ENCODE data around the gene COL7A1.

The COL7A1 gene

DNA sequence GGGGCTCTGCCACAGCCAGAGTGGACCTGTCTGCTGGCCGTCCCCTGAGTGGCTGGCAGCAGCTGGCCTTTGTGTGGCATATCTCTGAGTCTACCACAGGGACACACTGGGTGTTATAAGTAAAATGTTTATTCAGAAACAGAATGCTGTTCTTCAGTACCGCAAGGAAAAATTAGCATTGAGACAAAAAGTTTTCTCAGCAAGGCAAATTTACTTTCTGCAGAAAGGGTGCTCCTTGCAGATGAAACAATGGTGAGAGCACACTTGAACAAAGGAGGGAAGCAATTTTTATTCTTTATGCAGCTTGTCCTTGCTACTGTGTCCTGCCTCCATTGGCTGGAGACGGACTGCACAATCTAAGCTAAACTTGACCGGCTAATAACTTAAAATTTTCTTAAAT lies 22.4 kb upstream of the COL7A1 start:
- DNase-seq: no peak

DNA sequence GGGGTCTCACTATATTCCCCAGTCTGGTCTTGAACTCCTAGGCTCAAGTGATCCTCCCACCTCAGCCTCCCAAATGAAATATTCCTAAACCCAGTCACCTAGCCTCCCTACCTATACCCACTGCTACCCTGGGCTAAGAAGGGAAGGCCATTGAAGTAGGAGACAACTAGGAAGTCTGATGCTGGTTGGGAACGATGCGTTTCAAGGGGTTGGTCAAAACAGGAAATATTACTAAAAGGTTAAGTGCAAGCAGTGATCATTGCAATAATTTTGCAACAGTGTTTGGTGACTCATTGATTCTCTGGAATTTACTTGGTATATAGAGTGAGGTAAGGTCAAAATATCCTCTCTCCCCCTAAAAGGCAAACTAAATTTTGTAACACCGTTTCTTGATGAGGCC lies 18.9 kb upstream of the COL7A1 start:
- no peak for DNase-seq

DNA sequence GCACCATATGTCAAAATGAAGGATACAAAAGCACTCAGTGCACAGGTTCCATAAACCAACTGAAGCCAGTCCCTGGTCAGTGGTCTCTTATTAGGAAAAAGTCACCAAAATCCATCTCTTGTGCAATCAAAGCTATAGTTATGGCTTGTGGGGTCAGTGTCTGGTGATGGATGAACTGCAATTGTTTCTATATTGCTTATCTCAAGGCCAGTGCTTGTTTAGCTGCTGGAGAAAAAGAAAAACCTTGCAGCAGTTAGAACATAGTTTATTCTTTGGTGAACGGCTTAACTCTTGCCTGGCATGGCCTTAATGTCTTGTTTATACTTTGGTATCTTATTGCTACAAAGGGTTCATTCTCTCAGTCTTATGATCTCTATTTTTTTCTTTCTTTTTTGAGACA lies 17.2 kb upstream of the COL7A1 start:
- no peak for DNase-seq

DNA sequence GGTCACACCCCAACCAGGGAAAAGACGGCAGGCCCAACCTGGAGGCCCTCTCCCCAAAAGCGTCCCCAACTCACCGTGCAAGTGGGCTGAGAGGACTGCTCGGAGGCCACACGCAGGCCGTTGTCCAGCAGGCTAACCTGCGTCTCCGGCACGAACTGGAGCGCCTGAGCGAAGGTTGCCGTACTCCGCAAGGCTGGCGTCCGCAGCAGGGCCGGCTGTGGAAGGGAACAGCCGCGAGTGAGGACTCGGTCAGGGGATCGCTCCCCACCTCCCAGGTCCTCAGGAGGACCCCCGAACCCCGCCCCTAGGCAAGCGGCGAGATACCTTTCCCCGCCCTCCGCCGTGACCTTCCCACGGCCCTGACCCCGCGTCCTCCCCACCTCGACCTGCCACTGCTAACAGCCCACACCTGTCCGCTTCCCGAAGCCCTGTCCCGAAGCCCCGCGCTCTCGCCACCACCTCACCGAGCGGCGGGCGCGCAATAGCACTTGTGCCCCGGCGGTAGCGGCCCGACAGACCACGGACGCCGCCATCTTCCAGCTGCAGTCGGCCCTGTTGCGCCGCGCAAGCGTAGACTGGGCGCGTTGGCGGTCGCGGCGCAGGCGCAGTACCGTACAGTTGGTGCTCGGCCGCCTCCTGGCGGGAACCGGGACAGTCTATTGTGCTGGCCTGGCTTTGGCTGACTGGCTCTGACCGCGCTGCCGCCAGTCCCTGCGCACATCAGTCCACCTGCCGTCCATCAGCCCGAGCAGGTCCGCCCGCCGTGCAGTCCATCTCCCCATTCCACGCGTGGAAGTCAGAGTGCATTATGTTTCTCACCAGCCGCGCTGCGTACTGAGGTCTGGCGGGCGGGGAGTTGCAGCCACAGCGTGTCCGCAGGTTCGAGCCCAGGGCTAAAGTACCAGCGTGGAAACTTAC lies 14.2 kb upstream of the COL7A1 start, which contains the start of gene UQCRC1:
Gene UQCRC1, minus strand, starts transcription at position 559 of the 918 bp plus-strand sequence. Its CDS starts 26 bp downstream, at position 533.
- peak; percentile 91 for DNase-seq

DNA sequence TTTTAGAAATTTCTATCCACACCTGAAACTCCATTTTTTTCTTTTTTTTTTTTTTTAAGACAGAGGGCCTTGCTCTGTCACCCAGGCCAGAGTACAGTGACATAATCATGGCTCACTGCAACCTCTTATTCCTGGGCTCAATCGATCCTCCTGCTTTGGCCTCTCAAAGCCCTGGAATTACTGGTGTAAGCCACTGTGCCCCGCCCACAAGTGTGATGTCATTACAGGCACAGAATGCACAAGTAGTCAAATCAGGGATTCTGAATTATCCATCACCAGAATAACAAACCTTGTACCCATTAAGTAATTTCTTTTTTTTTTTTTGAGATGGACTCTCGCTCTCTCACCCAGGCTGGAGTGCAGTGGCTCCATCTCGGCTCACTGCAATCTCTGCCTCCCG lies 12.4 kb upstream of the COL7A1 start:
- DNase-seq: no peak

DNA sequence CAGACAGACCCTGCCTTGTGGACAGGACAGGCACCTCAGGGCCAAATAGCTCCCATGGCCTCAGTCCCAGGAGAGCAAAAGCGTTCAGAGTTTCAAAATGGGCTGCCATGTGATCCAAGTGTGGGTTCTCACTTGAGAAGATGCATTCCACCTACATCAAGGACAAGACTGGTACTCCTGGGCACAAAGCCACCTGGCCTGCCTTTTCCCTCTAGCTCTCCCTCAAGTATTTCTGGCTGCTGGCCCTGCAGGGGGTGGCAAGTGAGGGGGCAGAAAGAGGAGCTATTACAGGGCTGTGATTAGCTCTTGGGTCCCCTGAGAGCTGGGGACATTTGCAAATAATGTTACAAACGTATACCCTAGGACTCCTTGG lies 6.5 kb upstream of the COL7A1 start:
- no peak for DNase-seq

DNA sequence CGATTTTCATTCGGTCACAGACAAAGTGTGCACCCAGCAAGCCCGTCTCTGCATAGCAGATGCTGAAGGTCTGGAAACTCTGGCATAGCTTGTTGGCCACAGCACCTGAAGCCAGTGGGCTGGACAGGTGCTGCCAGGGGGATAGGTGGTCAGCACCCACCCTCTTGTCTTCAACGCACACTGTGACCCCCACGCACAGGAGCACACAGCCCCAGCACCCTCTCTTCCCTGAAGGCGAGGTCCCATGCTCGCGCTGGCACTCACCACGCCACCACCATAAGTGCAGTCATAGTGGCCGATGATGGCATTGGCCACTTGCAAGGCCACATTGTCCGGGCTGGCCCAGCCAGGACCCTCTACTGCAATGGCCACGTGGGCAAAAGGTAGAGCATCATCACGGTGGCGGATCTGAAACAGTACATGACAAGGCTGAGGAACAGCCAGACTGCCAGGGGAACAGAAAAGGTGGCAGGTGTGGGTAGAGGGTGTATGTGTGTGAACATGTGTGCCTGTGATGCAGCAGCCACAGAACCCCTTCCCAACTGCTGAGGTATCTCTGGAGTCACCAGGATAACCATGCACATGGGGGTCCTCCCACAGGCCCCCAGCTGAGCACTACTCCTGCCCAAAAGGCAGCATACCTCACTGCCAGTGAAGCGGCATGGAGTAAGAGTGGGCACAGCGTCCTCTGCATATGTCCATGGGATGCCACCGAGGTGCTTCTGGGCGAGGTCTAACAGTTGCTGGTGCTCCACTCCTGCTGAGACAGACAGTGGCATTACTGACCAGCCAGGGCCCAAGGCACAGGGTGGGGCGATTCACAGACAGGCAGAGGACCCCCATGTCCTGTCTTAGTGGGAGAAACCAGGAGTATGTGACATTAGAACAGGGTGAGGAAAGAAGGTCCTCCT lies 5.8 kb upstream of the COL7A1 start:
- DNase-seq: no peak

DNA sequence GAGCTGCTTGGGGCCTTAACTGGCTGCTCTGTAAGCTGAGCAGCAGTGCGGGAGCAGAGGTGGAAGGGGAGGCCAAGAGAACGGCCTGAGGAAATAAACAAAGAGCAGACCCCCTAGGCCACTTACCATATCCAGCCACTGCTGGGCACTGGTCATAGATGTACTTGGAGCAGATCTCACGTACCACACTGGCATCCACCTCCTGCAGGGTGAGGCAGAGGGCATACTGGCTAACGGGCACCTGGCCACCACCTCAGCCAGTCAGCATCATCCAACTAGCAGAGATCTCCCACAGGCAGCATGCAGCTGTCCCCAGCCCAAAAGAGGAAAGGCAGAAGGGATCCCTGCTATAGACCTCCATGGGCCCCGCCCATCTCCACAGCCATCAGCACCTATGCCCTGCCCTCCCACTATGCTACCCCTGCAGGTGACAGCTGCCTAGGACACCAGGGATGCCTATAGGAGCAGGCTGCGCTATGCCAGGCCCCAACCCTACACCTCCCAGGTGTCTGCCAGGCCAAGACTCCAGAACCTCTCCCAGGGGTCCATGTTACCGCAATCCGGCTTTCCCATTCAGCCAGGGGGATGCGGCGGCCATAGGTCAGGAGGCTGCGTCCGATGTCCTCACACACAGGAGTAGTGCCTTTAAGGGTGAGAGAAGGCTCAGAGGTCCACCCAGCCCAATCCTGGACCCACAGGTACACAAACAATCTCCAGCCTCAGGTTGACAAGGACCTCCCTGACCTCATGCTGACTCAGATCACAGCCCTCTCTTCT lies 4.6 kb upstream of the COL7A1 start:
- no peak for DNase-seq

DNA sequence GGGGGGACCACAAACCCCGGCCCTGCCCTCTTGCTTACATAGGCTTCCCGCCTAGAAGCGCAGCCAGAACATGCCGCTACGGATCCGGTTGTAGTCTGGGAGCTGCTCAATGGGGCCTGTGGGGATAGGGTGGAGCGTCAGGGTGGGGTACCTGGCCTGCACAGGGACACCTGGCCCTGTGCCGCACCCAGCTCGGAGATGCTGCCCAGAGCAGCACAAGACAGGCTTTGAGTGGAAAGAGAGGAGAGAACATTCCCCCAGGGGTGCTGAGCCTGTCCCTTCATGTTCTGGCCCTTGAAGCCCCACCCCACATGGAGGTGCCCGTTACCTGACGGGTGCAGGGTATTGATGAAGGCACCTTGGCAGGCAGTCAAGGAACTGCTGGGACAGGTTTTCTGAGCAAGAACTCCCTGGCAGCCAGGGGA lies 4.0 kb upstream of the COL7A1 start:
- DNase-seq: no peak

DNA sequence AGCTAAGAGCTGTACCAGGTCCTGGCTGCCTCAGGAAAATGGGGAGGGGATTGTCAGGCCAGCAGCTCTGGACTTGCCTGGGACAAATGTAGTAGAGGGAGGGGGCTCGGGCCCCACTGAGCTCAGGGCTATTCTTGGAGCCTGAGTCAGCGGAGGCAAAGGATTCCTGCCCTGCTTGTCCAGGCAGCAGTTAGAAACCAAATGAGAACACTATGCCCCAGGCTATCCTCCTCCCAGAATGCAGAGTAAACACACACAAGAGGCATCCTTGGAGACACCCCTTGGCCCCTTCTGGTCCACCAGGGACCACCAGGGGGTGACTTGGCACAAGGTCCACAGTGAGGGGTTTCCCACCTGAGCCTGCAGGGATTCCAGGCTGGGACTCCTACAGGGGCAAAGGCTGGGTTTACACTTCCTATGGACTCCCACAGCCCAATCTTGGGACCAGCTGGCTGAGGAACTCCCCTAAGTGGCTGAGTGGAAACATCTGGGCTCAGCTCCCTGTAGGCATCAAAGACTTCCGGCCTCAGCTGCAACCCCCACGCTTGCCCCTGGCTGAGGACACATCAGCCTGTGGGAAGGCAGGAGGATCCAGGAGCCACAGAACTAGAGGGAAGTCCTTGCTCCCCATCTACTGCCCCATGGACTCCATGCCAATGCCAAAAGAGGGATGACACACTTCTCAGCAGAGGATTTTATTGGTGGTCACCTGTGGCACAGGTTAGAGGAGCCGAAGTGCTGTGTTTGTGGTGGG lies 3.4 kb upstream of the COL7A1 start:
- no peak for DNase-seq

DNA sequence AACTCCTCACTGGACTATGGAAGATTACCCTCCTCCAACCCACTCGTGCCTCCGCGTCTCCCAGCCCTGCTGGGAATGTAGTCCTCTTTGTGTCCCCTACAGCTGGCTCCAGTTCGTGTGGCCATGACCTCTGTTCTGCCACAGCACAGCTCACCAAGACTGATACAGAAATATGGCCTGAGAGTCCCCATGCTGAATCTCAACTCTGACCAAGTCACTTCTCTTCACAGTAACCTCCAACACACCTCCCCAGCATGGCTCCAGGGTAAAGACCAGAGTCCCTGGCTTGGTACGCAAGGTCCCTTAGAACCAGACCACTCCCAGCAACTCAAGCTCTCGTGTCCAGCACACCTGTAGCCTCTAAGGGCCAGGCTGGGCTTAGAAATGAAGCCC lies 2.3 kb upstream of the COL7A1 start:
- DNase-seq: no peak

DNA sequence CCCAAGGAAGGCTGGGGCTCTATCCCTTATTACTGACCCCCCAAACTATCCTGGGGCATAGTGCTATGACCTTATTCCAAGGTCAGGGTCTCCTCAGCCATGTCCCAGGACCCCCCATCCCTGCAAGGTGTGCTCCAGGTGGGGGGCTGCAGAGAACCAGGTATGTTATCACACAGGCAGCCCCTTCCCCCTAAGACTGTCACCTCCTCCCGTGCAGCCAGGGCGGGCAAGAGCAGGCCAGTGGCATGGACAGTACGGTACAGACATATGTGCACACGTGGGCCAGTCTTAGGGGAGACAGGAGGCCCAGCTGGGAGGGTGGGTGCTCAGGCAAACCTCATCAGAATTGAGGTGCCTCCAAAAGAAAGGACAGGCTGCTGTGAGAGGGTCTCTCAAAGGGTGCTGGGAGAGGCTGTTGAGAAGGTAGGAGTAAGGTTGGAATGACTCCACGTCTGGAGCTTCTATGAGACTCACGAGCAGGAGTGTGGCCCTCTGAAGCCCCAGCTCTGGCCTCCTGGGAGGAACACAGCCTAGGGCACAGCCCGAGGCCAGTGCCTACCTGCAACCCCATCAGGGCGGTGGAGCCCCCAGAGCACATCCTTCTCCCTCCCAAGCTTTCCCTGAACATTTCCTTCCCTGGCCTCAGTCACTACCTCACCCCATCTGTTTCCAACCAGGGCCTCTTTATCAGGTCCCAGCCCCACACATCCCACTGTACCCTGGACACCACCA lies 1.7 kb upstream of the COL7A1 start:
- no peak for DNase-seq

DNA sequence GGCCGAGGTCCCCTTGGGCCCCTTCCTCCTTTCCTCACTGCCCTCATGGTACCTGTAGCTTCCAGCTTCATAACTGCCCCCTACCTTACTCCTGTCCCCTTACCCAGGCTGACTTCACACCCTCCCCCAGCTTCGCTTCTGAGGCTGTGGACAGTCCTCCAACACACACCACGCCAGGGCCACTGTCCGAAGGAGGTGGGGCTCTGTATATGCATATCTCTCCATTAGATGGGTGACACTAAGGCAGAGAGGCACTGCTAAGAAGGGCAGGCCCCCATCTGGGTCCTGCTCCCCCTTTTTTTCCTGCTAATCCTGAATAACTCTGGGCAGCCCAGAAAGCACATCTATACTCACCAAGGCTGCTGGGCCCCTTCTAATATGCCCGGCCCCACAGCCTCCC lies 1.0 kb upstream of the COL7A1 start:
- DNase-seq: no peak

DNA sequence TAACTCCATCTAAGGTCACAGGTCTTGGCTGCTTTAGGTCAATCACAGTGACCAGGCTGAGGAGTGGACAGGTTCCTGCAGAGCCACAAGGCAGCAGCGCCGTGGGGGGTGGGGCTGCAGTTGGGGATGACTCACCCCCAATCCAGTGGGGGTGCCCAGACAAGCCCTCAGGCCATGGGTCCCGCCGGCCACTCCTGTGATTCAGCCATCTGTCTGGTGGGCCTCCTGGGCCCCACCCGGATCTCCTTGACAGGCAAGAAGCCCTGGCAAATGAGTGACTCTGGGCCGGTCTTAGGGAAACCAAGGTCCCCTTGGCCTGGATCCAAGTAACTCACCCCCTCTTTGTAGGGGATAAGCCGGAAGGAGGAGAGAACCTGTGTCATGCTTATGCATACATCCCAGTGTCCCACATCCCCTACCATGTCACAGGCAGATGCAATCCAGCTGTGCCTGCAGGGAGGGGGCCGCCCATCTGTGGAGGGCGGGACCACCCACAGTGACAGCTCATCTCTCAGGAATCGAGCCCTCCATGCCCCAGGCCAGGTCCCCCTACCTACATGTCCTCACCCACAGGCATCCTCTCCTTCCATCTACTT lies 495 bp upstream of the COL7A1 start:
- no peak for DNase-seq

DNA sequence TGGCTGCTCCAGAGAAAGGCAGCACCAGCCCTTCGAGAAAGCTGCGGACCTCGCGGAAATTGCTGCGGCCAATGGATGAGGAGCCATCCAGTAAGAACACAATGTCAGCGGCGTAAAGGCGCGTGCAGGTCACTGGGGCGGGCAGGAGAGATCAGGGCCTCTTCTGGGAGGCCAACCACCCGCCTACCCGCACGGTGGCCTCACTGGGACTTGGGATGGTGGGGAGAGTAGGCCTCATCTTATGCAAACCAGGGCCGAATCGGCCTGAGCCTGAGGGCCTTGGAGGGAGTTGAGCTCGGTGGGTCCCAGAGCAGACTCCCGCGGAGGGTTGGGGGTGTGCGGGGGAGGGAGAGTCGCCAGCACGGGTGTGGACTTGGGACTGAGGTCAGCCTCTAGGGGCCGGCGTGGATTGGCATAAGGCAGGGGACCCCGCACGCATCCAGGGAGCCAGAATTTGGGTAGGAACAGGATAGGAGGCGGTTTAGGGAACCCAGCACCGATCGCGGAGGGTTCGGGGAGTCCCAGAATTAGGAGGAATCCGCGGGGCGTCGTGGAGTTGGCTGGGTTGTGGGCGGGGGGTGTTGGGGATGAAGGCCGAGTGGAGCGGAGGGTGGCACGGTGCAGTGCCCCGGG lies 596 bp downstream of the COL7A1 start:
- DNase-seq: no peak

DNA sequence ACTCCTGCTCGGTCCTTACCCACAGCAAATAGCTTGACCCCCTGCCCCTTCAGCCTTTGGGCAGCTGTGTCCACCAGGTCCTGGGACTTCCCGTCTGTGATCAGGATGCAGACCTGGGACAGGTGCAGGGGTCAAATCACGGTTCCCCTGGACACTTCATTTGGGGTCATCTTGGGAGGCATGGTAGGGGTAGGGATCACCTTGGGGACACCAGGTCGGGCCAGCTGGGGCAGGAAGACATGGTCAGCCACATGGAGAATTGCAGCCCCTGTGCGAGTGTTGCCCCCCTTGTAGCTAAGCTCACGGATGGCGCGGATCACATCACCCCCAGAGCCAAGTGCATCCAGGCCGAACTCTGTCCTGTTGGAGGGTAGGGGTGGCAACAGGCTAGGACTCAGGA lies 1.8 kb downstream of the COL7A1 start:
- DNase-seq: no peak

DNA sequence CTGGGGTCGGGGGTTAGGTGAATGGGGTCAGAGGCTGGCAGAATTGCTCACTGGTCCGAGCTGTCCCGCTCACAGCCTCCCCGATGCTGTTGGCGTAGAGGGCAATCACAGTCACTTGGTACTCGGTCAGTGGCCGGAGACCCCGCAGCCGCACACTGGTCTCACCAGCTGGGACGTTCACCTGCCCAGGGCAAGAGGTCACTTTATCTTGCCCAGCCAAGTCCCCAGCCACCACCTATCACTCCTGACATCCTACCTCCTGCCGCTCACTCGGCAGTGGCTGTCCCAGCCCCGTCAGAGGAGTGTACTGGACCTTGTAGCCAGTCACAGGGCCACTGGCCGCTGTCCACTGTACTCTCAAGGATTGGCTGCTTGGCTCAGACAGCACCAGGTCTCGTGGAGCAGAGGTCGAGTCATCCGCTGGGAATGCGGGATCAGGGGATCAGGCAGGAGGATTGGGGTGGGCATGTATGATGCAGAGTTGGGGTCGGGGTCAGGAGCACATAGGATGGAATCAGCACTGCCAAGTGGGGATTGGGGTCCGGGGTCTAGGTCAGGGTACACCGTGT lies 2.5 kb downstream of the COL7A1 start:
- no peak for DNase-seq

DNA sequence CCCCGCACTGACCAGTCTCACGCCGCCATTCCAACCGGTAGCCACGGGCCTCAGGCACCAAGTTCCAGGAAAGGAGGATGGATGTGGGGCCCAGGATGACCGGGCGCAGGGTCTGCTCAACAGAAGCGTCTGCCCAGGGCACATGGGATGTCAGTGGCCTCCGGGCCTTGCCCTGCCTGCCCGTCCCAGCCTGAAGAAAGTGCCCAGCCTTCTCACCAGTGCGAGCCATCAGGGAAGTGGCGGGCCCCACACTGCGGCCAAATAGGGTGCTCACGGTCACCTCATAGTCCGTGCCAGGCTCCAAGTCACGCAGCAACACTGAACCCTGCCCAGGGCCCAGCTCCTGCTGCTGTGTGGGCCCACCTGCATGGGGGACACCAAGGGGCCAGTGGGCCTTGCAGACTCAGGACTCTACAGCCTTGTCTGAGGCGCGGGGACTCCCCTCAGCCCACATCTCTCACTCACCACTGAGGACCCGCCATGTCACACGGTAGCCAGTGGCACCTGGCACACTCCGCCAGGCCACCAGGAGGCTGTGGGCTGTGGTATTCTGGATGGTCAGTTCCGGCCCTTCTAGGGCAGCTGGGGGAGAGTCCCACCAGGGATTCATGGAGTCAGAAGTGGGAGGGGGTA lies 3.1 kb downstream of the COL7A1 start:
- no peak for DNase-seq

DNA sequence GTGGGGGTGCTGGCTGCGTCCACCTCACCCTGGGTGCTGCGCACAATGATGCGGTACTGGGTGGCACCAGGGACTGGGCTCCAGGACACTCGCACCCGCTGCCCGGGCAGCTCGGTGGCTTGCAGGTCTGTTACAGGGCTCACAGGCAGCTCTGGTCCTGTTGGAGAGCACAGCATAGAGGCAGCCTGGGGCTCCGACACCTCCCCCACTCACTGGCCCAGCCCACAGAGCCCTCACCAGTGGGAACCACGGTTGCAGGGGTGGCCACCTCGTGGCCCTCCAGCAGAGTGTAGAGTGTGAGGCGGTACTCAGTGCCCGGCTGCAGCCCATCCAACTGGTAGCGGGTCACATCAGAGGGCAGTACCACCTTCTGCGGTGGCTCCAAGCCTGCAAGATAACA lies 3.7 kb downstream of the COL7A1 start:
- DNase-seq: no peak

DNA sequence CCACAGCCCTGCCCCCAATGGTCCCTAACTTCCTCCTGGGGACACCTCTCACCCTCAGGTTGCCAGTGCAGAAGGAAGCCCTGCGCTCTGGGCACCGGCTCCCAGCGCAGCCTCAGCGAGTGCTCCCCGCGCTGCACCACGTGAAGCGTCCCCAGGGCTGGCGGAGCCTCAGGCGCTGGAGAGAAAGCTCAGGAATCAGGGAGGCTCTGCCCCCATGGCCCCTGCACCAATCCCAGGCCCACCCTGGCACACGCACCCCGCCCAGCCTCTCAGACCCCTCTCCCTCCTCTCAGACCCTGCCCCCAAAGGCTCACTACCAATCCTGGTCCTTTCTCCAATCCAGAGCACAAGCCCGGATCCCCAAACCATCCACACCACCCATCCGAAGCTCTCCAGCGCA lies 6.9 kb downstream of the COL7A1 start:
- no peak for DNase-seq

All from activated CD8-positive, alpha-beta memory T cell treated with anti-CD3 and anti-CD28 coated beads, Interleukin-2, amount 50 U/mL, for 4 hours (primary cell).